Brain microvascular endothelial cell (primary cell): ENCODE results near the gene OR4C5.
A peak's percentile ranks its signal among the peaks of the same experiment; 100 is the strongest.
"Not testable (repeated sequence)": the region's sequence is repeated elsewhere in the genome, so short reads cannot be mapped to it uniquely, and the experiment has no call there.

ENCODE experiments used
- DNase-seq: peaks from one replicate; pipeline ENCODE4 v3.0.0-alpha.2; 2020
- H3K27ac ChIP-seq: fragments of 250-450 bp; sonication (Bioruptor Pico); 2 replicates; pipeline ENCODE4 v1.5.1; 2020; ENCODE audit warnings: mild to moderate bottlenecking, moderate library complexity
- H3K27me3 ChIP-seq: fragments of 250-450 bp; sonication (Bioruptor Pico); replicated peaks from 2 replicates; pipeline ENCODE4 v1.5.1; 2020; ENCODE audit warnings: mild to moderate bottlenecking
- H3K36me3 ChIP-seq: fragments of 250-450 bp; sonication (Bioruptor Pico); replicated peaks from 2 replicates; pipeline ENCODE4 v1.5.1; 2020; ENCODE audit warnings: mild to moderate bottlenecking
- H3K4me3 ChIP-seq: 2 replicates; pipeline ENCODE4 v1.5.1; 2011; ENCODE audit warnings: low read depth, mild to moderate bottlenecking, control low read depth, low read length, moderate library complexity
- in situ Hi-C: cut with HindIII; loops from 2 replicates; pipeline ENCODE4 v1.10.0; 2017; ENCODE audit warnings: low sequenced_read_pairs, low pct_ligation_motif_present
- TF ChIP-seq, protein P1 (sequence below): IDR thresholded peaks from 2 replicates; pipeline ENCODE4 v1.5.1; 2011; ENCODE audit warnings: low read depth, mild to moderate bottlenecking, moderate library complexity, low read length, control low read depth, inconsistent platforms; ENCODE audit errors: missing control alignments

Gene OR4C5

DNA sequence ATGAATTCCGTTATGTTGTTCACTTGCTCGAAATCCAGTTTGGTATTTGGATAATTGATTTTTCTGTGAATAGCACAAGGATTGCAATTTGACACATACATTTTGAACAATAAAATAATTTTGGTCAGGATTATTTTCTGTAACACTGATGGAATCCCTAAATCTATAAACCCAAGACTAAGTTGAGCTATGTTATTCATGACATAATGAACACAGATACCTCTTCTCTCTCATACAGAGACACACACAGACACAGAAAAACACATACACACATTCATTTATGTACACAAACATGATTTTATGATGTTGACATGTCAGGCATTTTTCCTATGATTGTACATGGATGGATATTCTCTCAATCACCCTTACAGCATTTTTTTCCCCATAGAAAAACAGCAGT is at the start of gene OR4C5:
Gene OR4C5 (minus strand): TSS at position 101 of the 400 bp plus-strand sequence. CDS start 0 bp downstream, at position 101.
- H3K36me3 ChIP-seq = no peaks in the 10 kb centered on the region
- no peak within 1 kb of the TSS for H3K27ac ChIP-seq
- H3K4me3 ChIP-seq = no peak within 1 kb of the TSS
- TF ChIP-seq, protein P1, sequence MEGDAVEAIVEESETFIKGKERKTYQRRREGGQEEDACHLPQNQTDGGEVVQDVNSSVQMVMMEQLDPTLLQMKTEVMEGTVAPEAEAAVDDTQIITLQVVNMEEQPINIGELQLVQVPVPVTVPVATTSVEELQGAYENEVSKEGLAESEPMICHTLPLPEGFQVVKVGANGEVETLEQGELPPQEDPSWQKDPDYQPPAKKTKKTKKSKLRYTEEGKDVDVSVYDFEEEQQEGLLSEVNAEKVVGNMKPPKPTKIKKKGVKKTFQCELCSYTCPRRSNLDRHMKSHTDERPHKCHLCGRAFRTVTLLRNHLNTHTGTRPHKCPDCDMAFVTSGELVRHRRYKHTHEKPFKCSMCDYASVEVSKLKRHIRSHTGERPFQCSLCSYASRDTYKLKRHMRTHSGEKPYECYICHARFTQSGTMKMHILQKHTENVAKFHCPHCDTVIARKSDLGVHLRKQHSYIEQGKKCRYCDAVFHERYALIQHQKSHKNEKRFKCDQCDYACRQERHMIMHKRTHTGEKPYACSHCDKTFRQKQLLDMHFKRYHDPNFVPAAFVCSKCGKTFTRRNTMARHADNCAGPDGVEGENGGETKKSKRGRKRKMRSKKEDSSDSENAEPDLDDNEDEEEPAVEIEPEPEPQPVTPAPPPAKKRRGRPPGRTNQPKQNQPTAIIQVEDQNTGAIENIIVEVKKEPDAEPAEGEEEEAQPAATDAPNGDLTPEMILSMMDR = no peak
- no peak for DNase-seq
- in situ Hi-C loops = no loop called here
- no peaks in the 10 kb centered on the region for H3K27me3 ChIP-seq

DNA sequence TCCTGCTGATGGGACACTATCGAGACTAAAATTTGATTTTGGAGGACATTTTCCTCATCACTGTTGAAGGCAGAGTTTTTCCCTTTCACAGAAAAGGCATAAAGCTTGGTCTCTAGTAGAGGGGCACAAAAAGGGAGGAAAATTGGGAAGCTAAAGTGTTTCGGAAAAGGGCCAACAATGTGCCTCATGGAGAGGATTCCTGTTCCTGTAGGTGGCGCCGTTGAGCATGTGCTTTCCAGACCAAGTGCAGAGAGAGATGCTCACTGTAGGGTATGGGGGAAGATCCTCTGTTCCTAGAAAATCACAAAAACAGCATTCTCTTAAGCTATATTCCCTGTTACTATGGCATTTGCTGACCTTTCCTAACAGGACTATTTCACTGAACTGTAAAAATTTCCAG is 18.4 kb upstream of the OR4C5 start:
- TF ChIP-seq, protein P1 = peak; percentile 9
- no peaks in the 10 kb centered on the region for H3K27me3 ChIP-seq
- no peak overlapping the region for H3K27ac ChIP-seq
- H3K36me3 ChIP-seq = no peaks in the 10 kb centered on the region
- DNase-seq = no peak
- no peak overlapping the region for H3K4me3 ChIP-seq
- in situ Hi-C loops = no loop called here

DNA sequence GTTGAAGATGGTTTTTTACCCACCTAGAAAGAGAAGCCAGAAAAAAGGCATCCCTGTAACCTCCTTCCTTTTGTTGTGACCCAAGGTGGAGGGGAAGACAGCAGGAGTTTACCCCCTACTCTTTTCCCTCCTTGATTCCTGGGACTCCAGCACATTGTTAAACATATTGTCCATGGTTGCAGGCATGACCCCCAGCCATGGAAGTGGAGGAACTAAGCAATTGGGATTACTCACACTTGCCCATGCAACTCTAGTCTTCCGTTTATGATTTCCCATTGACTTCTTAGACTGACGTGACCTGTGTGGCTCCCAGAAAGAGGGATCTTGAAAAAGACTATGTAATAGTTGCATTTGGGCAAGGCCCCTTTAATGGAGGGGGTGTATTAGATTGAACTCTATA is 17.9 kb upstream of the OR4C5 start:
- H3K27ac ChIP-seq, in situ Hi-C loops, H3K36me3 ChIP-seq, H3K4me3 ChIP-seq, H3K27me3 ChIP-seq, DNase-seq: not testable (repeated sequence)

DNA sequence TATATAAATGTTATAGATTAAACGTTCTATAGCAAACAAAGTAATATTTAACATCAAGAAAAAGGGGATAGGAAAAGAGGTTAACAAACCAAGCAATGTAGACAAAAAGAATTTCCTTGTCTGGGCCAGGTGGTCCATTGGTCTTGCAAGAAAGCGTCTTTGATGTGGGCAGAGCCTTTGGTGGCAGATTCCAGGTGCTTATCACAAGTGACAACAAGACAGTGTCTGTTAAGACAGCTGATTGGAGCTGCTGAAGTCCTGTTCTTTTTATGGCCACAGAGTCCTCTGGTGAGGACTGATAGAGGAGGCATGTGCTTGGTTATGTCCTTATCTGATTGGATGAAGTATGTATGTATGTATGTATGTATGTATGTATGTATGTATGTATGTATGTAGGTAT is 5.0 kb downstream of the OR4C5 start:
- H3K27ac ChIP-seq, in situ Hi-C loops: not testable (repeated sequence)

DNA sequence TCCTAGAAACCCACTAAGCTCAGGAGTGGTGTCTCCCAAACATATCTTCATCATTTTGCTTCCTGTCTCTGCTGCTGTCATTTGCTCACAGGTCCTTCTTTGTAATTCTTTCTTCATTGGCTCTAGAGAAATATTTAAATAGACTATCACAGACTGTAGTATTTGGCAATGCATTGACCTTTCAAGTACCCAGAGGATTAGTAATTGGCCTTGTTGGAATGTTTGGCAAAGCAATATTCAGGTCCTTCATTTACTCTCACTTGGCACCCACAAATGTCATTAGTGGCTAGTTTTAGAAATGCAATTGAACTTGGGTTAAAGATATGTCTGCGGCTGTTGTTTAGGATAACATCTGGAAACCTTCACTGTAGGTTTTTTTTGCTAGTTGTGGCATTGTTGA is 11.6 kb downstream of the OR4C5 start:
- Histone ChIP-seq H3K36me3 (no peaks in the 10 kb centered on the region), H3K27me3 (no peaks in the 10 kb centered on the region), H3K27ac (no peak overlapping the region), H3K4me3 (no peak overlapping the region)
- no peak for DNase-seq
- in situ Hi-C loops = no loop called here
- TF ChIP-seq, protein P1 = no peak

More for the DNA sequence above, 5.0 kb downstream of the OR4C5 start:
- not testable (repeated sequence) for H3K36me3 ChIP-seq, DNase-seq, H3K27me3 ChIP-seq, H3K4me3 ChIP-seq

DNA sequence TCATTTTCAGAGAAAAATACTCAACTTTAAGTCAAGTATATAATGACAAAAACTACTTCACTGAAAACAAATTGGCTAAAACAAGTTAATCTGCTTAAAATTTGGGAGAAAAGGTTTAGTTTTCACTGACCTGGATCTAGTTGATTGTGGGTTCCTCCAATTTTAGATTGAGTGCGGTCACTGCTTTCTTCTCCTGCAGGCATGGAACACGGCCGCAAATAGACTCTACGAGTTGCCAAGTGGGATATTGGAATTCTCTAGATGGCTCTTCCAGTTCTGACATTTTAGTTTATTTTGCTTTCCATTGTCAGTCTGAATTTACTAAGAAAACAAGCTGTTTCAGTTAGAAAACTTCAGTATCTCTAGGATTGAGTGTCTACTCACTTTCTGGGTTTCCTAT is 12.3 kb downstream of the OR4C5 start:
- TF ChIP-seq, protein P1 = no peak
- in situ Hi-C loops = no loop called here
- no peak overlapping the region for H3K4me3 ChIP-seq
- H3K27ac ChIP-seq = no peak overlapping the region
- H3K36me3 ChIP-seq = no peaks in the 10 kb centered on the region
- no peaks in the 10 kb centered on the region for H3K27me3 ChIP-seq
- DNase-seq = no peak

DNA sequence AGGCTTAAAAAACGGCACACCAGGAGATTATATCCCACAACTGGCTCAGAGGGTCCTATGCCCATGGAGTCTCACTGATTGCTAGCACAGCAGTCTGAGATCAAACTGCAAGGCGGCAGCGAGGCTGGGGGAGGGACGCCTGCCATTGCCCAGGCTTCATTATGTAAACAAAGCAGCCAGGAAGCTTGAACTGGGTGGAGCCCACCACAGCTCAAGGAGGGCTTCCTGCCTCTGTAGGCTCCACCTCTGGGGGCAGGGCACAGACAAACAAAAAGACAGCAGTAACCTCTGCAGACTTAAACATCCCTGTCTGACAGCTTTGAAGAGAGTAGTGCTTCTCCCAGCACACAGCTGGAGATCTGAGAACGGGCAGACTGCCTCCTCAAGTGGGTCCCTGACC is 20.0 kb downstream of the OR4C5 start:
- DNase-seq, H3K36me3 ChIP-seq, H3K27ac ChIP-seq, H3K4me3 ChIP-seq, H3K27me3 ChIP-seq, in situ Hi-C loops: not testable (repeated sequence)

DNA sequence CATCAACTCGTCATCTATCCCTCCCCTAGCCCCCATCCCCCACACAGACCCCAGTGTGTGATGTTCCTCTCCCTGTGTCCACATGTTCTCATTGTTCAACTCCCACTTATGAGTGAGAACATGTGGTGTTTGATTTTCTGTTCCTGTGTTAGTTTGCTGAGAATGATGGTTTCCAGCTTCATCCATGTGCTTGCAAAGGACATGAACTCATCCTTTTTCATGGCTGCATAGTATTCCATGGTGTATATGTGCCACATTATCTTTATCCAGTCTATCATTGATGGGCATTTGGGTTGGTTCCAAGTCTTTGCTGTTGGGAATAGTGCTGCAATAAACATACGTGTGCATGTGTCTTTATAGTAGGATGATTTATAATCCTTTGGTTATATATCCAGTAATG is 23.8 kb downstream of the OR4C5 start:
- H3K27ac ChIP-seq, DNase-seq, H3K4me3 ChIP-seq, H3K27me3 ChIP-seq, H3K36me3 ChIP-seq, in situ Hi-C loops: not testable (repeated sequence)
